Fibroblast of skin of right biceps (primary cell): ENCODE measurements around the gene CGB1.
"Not testable (repeated sequence)": the region's sequence is repeated elsewhere in the genome, so short reads cannot be mapped to it uniquely, and the experiment has no call there.

Experiments used
- DNase-seq: peaks from one replicate; pipeline ENCODE4 v3.0.0-alpha.2; 2013

The CGB1 gene

GRCh38 chr19:49036815-49037214, at the start of gene CGB1:
Gene CGB1, minus strand, starts transcription at chr19:49036895. Its CDS starts 184 bp downstream, at chr19:49036711.
- DNase-seq, result not testable (repeated sequence)

GRCh38 chr19:49086296-49086695, 49.6 kb upstream of the CGB1 start:
- no peak for DNase-seq

GRCh38 chr19:49085868-49086232, 49.2 kb upstream of the CGB1 start:
- DNase-seq, result no peak

- DNase-seq, result peak; percentile 100
Measured at GRCh38 chr19:49085020-49085867, 48.5 kb upstream of the CGB1 start, which contains the start of gene SNRNP70. Gene SNRNP70, plus strand, starts transcription at chr19:49085451. Its CDS starts 964 bp downstream, at chr19:49086415.

GRCh38 chr19:49084206-49085019, 47.7 kb upstream of the CGB1 start:
- no peak for DNase-seq

- DNase-seq, result no peak
Measured at GRCh38 chr19:49081273-49081672, 44.6 kb upstream of the CGB1 start.

- DNase-seq, result no peak
Measured at GRCh38 chr19:49080392-49080791, 43.7 kb upstream of the CGB1 start.

GRCh38 chr19:49074869-49075268, 38.2 kb upstream of the CGB1 start:
- peak; percentile 41 for DNase-seq

- peak; percentile 53 for DNase-seq
Measured at GRCh38 chr19:49073514-49074378, 37.1 kb upstream of the CGB1 start.

- DNase-seq, result peak; percentile 22
Measured at GRCh38 chr19:49071860-49072547, 35.3 kb upstream of the CGB1 start.

- no peak for DNase-seq
Measured at GRCh38 chr19:49070416-49070815, 33.7 kb upstream of the CGB1 start.

- peak; percentile 24 for DNase-seq
Measured at GRCh38 chr19:49069026-49069425, 32.3 kb upstream of the CGB1 start.

- no peak for DNase-seq
Measured at GRCh38 chr19:49067554-49067953, 30.9 kb upstream of the CGB1 start.

- no peak for DNase-seq
Measured at GRCh38 chr19:49065905-49066512, 29.3 kb upstream of the CGB1 start.

- peak; percentile 36 for DNase-seq
Measured at GRCh38 chr19:49064768-49065611, 28.3 kb upstream of the CGB1 start, which contains the start of gene NTF4. Gene NTF4, minus strand, starts transcription at chr19:49064818. Its CDS starts 2,821 bp downstream, at chr19:49061997.

GRCh38 chr19:49064029-49064629, 27.4 kb upstream of the CGB1 start:
- no peak for DNase-seq

GRCh38 chr19:49061445-49061844, 24.8 kb upstream of the CGB1 start:
- DNase-seq, result no peak

- DNase-seq, result no peak
Measured at GRCh38 chr19:49061000-49061399, 24.3 kb upstream of the CGB1 start.

GRCh38 chr19:49059053-49059452, 22.4 kb upstream of the CGB1 start:
- no peak for DNase-seq

GRCh38 chr19:49058562-49058961, 21.9 kb upstream of the CGB1 start:
- peak; percentile 70 for DNase-seq
